GM20000 (cell line): ENCODE measurements around the gene PRSS56.

Experiments used
- DNase-seq: peaks from one replicate; pipeline ENCODE4 v3.0.0; 2012; ENCODE audit warnings: low spot score
- TF ChIP-seq, protein P1 (sequence below): IDR thresholded peaks from 2 replicates; pipeline ENCODE4 v1.5.1; 2012; ENCODE audit warnings: mild to moderate bottlenecking, control low read depth; ENCODE audit errors: extremely low read depth, missing control alignments

PRSS56 gene

DNA sequence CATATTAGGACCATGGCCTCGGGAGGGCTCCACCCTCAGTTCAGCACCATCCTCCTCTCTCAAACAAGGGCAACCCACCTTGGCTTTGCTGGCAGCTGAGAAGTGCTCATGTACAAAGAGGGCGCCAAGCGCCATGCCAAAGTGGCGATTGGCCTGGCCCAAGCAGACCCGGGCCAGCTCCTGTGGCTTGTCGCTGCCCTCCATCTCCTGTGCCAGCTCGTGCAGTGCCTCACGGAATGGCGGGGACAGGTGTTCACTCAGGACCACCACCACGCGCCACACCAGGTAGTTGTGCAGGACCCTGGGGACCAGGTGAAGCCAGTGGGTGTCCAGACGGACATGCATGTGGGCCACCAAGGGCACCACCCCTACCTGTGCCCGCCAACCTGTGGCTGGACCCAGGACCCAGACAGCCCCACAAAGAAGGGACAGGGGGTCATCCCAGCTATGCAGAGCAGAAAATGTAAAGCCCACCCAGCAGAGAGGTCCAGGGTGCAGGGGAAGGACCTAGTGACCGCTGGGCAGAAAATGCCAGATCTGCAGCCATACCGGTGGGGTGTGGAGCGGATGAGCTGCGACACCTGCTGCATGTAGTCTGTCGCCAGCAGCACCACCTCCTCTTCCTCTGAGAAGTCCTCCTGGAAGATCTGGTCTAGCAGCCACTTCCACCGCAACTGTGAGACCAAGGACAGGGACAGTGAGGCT lies 36.1 kb upstream of the PRSS56 start:
- TF ChIP-seq, protein P1, sequence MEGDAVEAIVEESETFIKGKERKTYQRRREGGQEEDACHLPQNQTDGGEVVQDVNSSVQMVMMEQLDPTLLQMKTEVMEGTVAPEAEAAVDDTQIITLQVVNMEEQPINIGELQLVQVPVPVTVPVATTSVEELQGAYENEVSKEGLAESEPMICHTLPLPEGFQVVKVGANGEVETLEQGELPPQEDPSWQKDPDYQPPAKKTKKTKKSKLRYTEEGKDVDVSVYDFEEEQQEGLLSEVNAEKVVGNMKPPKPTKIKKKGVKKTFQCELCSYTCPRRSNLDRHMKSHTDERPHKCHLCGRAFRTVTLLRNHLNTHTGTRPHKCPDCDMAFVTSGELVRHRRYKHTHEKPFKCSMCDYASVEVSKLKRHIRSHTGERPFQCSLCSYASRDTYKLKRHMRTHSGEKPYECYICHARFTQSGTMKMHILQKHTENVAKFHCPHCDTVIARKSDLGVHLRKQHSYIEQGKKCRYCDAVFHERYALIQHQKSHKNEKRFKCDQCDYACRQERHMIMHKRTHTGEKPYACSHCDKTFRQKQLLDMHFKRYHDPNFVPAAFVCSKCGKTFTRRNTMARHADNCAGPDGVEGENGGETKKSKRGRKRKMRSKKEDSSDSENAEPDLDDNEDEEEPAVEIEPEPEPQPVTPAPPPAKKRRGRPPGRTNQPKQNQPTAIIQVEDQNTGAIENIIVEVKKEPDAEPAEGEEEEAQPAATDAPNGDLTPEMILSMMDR = no peak
- no peak for DNase-seq

DNA sequence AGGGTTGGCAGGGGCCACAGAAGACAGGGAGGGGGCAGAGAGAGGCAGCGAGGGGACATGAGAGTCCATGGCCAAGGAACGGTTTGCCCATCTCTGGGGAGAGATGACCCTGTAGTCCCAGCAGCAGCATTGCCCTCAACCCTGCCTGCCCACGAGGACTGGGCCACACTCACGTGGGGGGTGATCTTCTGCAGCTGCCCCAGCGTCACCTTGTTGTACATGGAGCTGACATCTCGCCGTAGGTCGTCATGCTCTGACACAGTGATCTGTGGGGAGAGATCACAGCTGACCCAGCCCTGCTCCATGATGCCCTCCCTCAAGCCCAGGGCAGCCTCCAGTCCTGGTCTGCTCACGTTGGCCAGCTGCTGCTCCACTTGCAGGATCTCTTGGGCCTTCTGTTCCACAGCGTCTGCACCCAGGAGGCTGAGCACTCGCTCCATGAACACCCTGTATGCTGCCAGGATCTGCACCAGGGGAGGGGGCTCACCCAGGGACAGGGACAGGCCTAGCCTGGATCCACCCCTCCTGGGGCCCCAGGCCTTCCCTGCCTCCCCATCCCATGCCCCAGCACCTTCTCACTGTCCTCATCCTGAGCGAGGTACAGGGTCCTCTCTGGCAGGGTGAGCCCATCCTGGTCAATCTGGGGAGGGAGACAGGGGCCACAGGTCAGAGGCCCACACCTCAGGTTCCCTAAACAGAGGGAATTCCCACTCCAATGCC lies 35.4 kb upstream of the PRSS56 start:
- DNase-seq = no peak
- TF ChIP-seq, protein P1 = no peak

DNA sequence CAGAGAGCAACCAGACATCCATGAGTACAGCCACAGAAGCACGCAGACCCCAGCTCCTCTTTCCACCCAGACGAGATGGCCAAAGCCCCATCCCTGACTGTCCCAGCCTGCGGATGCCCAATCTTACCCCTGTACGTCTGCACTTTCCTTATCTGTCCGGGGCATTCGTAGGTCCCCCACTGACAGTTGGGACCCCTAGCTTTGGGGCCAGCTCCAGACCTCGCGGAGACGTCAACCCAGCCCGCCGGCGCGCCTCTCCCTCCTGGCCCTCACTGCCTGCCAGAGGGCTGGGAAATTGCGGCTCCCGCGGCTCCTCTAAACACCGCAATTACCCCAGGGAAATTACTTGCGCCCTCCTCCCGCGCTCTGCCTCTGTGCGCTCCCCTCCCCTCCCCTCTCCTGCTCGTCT lies 34.8 kb upstream of the PRSS56 start:
- TF ChIP-seq, protein P1 = no peak
- no peak for DNase-seq

DNA sequence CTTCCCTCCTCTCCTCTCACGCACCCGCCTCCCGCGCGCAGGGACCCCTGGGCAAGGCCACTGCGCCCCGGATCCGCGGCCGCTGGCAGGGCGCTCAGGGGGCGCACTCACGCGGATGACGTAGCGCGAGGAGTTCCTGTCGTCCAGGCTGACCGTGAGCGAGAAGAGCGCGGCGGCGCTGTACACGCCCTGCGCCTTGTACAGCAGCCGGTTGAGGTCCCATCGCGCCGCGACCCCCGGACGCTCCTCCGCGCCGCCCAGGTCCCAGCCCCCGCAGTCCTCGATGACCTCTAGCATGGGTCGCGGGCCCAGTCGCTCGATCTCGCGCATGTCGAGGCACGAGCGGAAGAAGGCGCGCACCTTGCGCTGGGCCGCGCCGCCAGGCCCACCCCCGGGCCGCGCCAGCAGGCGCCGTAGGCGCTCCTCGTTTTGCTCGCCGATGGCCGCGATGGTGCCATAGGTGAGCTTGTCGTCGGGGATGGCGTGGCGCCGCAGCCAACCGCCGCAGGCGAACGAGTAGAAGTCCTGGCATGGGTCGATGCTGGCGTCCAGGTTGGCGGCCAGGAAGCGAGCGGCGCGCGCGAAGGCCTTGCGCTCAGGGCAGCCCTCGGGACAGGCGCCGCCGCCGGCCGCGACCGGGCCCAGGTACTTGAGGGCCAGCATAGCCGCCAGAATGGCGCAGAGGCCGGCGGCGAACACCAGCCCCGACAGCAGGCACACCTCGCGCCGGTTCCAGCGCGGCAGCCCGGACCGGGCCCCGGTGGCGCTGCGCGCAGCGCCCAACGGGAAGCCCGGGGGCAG lies 34.2 kb upstream of the PRSS56 start:
- DNase-seq = no peak
- TF ChIP-seq, protein P1 = no peak

DNA sequence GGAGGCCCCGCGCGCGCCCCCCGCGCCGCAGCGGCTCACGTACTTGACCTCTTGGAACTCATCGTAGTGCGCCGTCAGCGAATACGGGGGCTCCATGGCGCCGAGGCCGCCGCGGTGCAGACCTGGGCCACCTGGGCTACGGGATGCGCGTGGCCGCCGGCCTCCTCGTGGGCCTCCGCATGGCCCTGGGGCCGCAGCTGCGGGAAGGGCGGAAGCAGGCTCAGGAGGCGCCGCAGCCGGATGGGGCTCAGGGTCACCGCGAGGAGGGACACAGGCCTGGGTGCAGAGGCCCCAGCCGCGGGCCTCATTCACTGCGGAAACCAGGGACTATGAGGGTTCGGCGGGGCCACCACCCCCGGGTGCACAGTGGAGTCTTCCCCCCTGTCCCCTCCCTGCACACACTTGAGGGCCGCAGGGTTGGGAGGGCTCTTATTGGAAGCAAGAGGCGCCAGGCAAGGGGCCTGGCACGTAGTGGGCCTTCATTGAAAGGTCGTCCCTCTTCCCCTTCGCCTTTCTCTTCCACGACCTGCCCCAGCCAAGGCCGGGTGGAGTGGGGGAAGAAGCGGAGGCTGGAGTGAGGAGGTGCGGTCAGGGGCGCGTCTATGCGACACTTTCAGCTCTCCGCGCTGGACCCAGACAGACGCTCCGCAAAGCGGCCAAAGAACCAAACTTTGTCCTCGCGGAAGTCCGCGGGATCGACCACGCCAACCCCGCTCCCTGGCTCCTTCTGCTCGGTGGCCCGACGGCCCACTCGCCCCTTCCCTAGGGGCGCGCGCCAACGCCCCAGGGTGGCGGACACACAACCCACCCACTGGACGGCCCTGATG lies 33.4 kb upstream of the PRSS56 start:
- TF ChIP-seq, protein P1 = no peak
- DNase-seq = no peak

DNA sequence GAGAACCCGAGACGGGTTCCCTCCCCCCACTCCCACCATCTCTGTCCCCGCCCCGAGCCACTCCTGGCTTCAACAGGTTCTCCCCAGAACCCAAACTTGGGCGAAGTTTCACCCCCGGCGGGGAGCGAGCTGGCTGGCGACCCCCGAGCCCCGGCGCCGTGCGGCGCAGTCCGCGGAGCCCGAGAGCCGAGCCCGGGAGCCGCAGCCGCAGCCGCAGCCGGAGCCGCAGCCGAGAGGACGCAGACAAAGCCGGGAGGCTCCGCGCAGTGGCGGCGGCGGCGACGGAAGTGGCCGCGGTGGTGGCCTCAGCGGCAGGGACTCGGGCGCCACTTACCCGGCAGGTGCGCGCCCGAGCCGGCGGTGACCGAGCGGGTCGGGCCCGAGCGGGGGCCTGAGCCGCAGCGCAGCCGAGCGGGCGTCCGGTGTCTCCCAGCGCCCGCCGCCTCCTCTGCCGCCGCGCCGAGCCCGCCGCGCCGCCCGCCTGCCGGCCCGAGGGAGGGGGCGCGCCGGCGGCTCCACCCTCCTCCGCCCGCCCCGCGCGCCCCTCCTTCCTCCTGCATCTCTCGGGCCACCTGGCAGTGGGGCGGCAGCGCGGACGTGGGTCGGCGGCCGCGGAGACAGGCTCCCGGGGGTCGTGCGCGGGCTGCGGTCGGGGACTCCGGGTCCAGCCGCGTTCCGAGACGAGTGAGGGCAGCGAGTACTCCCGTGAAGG lies 32.6 kb upstream of the PRSS56 start, which contains the start of gene ECEL1:
Gene ECEL1 (minus strand): TSS at position 450 of the 712 bp plus-strand sequence. CDS start 1,181 bp downstream, outside the sequence.
- TF ChIP-seq, protein P1 = no peak
- no peak for DNase-seq
